Mesendoderm (in vitro differentiated cells): ENCODE measurements around the gene SLMAP.

Experiments used
- DNase-seq: peaks from one replicate; pipeline ENCODE4 v3.0.0; 2013
- H2AK5ac ChIP-seq: 2 replicates; pipeline ENCODE4 v1.6.1; 2013; ENCODE audit warnings: low read length, inconsistent platforms
- H2BK120ac ChIP-seq: 2 replicates; pipeline ENCODE4 v1.6.1; 2013; ENCODE audit warnings: low read depth, mild to moderate bottlenecking, low read length, moderate library complexity, mixed read lengths
- H2BK15ac ChIP-seq: replicated peaks from 2 replicates; pipeline ENCODE4 v1.6.1; 2013; ENCODE audit warnings: low read depth, mild to moderate bottlenecking, moderate library complexity
- H2BK5ac ChIP-seq: 2 replicates; pipeline ENCODE4 v1.6.1; 2013; ENCODE audit warnings: low read length, inconsistent platforms
- H3K18ac ChIP-seq: 2 replicates; pipeline ENCODE4 v1.6.1; 2013; ENCODE audit warnings: mild to moderate bottlenecking, low read length, mixed read lengths
- H3K23ac ChIP-seq: one replicate; pipeline ENCODE4 v1.6.1; 2013; ENCODE audit warnings: low read length
- H3K27ac ChIP-seq: 2 replicates; pipeline ENCODE4 v1.5.1; 2013; ENCODE audit warnings: low read depth, mild to moderate bottlenecking, inconsistent platforms, low read length, moderate library complexity
- H3K27me3 ChIP-seq: 2 replicates; pipeline ENCODE4 v1.6.1; 2013; ENCODE audit warnings: low read length, control low read depth, mild to moderate bottlenecking, inconsistent platforms; ENCODE audit not compliant: insufficient read depth, poor library complexity
- H3K36me3 ChIP-seq: 2 replicates; pipeline ENCODE4 v1.6.1; 2013; ENCODE audit warnings: low read length, inconsistent platforms; ENCODE audit not compliant: control insufficient read depth, insufficient read depth
- H3K4ac ChIP-seq: one replicate; pipeline ENCODE4 v1.6.1; 2013; ENCODE audit warnings: low read depth, mild to moderate bottlenecking, low read length, moderate library complexity
- H3K4me1 ChIP-seq: 2 replicates; pipeline ENCODE4 v1.6.1; 2013; ENCODE audit warnings: low read depth, low read length, inconsistent platforms; ENCODE audit not compliant: control insufficient read depth
- H3K4me2 ChIP-seq: 2 replicates; pipeline ENCODE4 v1.6.1; 2013; ENCODE audit warnings: low read length
- H3K4me3 ChIP-seq: 2 replicates; pipeline ENCODE4 v1.5.1; 2013; ENCODE audit warnings: mild to moderate bottlenecking, low read length
- H3K56ac ChIP-seq: one replicate; pipeline ENCODE4 v1.6.1; 2013; ENCODE audit warnings: low read length
- H3K79me1 ChIP-seq: 2 replicates; pipeline ENCODE4 v1.6.1; 2013; ENCODE audit warnings: low read length, inconsistent platforms
- H3K79me2 ChIP-seq: 2 replicates; pipeline ENCODE4 v1.6.1; 2013; ENCODE audit warnings: mild to moderate bottlenecking, low read length; ENCODE audit not compliant: control insufficient read depth, insufficient read depth
- H3K9ac ChIP-seq: 2 replicates; pipeline ENCODE4 v1.6.1; 2013; ENCODE audit warnings: low read length, inconsistent platforms
- H4K5ac ChIP-seq: one replicate; pipeline ENCODE4 v1.6.1; 2013; ENCODE audit warnings: low read length
- H4K8ac ChIP-seq: one replicate; pipeline ENCODE4 v1.6.1; 2013; ENCODE audit warnings: low read depth, mild to moderate bottlenecking, control low read depth, low read length, moderate library complexity
- WGBS: extraction: QIAGEN DNeasy Blood & Tissue Kit; methylation state at CpG from one replicate; pipeline ENCODE4 v1.1.7; 2013; ENCODE audit warnings: low lambda C conversion rate, missing lambda C conversion rate; ENCODE audit not compliant: insufficient coverage; ENCODE audit errors: extremely low coverage; 5-methylcytosine and 5-hydroxymethylcytosine counted together

SLMAP gene

DNA sequence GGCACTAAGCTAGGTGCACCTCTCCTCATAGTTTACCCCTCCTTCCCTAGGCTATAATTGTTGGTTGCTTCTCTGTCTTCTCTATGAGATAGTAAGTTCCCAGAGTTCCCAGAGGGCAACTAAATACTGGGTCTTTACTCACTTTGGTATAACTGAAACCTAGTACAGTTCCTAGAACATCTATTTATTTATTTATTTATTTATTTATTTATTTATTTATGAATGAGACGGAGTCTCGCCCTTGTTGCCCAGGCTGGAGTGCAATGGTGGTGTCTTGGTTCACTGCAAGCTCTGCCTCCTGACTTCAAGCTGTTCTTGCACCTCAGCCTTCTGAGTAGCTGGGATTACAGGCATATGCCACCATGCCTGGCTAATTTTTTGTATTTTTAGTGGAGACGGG, 181.0 kb downstream of the SLMAP start:
- H2BK120ac ChIP-seq = no peak overlapping the region
- H3K23ac ChIP-seq = no peak overlapping the region
- no peak overlapping the region for H3K27ac ChIP-seq
- no peaks in the 10 kb centered on the region for H3K4me1 ChIP-seq
- H2BK5ac ChIP-seq = no peak overlapping the region
- H3K4ac ChIP-seq = no peak overlapping the region
- no peaks in the 10 kb centered on the region for H3K79me2 ChIP-seq
- H3K18ac ChIP-seq = no peak overlapping the region
- H4K5ac ChIP-seq = no peak overlapping the region
- H3K79me1 ChIP-seq = no peaks in the 10 kb centered on the region
- H3K4me2 ChIP-seq = no peak overlapping the region
- no peaks in the 10 kb centered on the region for H3K27me3 ChIP-seq
- H3K36me3 ChIP-seq = no peaks in the 10 kb centered on the region
- no CpG with 5 or more reads among the region's 3 CpGs for WGBS
- no peak overlapping the region for H3K9ac ChIP-seq
- no peak overlapping the region for H4K8ac ChIP-seq
- no peak overlapping the region for H2BK15ac ChIP-seq
- no peak overlapping the region for H3K4me3 ChIP-seq
- DNase-seq = no peak
- H2AK5ac ChIP-seq = no peak overlapping the region
- H3K56ac ChIP-seq = no peak overlapping the region

DNA sequence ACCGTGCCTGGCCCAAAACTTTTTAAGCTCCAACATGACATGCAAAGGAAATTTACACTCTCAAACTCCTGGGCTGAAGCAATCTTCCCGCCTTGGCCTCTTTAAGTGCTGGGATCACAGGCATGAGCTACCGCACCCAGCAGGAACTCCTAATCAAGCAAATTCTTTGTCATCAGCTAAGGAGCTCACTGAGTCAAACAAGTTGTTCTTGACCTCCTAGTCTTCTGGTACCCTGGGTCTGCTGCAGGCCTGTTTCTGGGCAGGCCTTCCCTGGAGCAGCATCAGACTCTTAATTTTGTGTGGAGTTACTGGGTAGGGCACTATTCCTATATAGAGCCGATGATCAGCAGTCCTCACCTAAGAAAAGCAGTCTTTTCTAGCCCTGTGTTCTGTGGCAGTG, 183.7 kb downstream of the SLMAP start:
- Histone ChIP-seq H3K4me1 (no peaks in the 10 kb centered on the region), H3K18ac (no peak overlapping the region), H3K79me1 (no peaks in the 10 kb centered on the region), H4K8ac (no peak overlapping the region), H2BK5ac (no peak overlapping the region), H3K4me2 (no peak overlapping the region), H3K23ac (no peak overlapping the region), H3K27me3 (no peaks in the 10 kb centered on the region), H3K27ac (no peak overlapping the region), H2AK5ac (no peak overlapping the region), H3K4me3 (no peak overlapping the region), H2BK120ac (no peak overlapping the region), H3K56ac (peak overlapping the region; percentile 5), H3K4ac (no peak overlapping the region), H3K9ac (no peak overlapping the region), H3K36me3 (no peaks in the 10 kb centered on the region), H4K5ac (no peak overlapping the region), H2BK15ac (no peak overlapping the region), H3K79me2 (no peaks in the 10 kb centered on the region)
- no CpG with 5 or more reads among the region's 4 CpGs for WGBS
- DNase-seq = peak; percentile 84

DNA sequence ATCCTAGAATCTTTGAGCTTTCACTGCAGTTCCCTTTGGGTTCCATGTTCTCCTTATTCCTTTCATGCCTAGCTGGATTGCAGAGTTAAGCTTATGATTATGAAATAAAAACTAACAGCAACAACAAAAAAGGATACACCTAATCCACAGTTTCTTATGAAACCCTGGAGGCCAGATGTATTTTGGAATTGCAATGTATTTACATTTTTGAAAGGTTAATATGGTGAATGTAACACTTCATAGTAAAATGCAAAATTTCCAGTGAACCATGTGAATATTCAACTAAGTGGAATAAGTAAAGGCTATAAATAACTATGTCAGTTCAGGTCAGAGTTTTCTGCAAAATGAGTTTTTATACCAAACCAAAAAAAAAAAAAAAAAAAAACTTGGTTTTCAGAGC, 186.3 kb downstream of the SLMAP start:
- Histone ChIP-seq H3K4me2 (no peak overlapping the region), H3K27ac (no peak overlapping the region), H4K5ac (no peak overlapping the region), H3K27me3 (no peaks in the 10 kb centered on the region), H2BK5ac (no peak overlapping the region), H3K23ac (no peak overlapping the region), H3K4ac (no peak overlapping the region), H3K4me1 (no peaks in the 10 kb centered on the region), H2BK15ac (no peak overlapping the region), H3K79me2 (no peaks in the 10 kb centered on the region), H2BK120ac (no peak overlapping the region), H3K9ac (no peak overlapping the region), H3K79me1 (no peaks in the 10 kb centered on the region), H3K36me3 (no peaks in the 10 kb centered on the region), H4K8ac (no peak overlapping the region), H3K56ac (no peak overlapping the region), H3K4me3 (no peak overlapping the region), H3K18ac (no peak overlapping the region), H2AK5ac (no peak overlapping the region)
- DNase-seq = no peak

DNA sequence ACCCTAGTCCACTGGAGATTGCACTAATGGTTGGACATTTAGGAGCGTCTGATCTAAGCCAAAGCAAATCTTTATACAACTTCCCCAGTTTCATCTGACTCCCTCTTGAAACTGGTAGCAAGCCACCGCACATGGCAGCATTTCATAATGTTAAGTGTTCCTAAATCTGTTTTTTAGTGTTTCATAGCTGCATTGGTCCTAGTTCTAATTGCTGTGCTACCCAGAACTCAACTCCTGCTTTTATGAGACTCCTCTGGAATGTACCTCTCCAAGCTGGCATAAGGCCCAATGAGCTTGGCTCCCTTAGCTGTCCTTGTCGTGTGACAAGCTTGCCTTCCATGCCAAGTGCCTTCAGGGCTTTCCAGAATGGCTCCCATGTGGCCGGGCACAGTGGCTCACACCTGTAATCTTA, 186.8 kb downstream of the SLMAP start:
- Histone ChIP-seq H2BK5ac (no peak overlapping the region), H4K5ac (no peak overlapping the region), H3K79me1 (no peaks in the 10 kb centered on the region), H3K36me3 (no peaks in the 10 kb centered on the region), H3K4ac (no peak overlapping the region), H3K4me2 (no peak overlapping the region), H2AK5ac (no peak overlapping the region), H3K27ac (no peak overlapping the region), H3K56ac (no peak overlapping the region), H3K4me3 (no peak overlapping the region), H2BK120ac (no peak overlapping the region), H3K4me1 (no peaks in the 10 kb centered on the region), H2BK15ac (no peak overlapping the region), H3K79me2 (no peaks in the 10 kb centered on the region), H3K9ac (no peak overlapping the region), H3K27me3 (no peaks in the 10 kb centered on the region), H3K23ac (no peak overlapping the region), H4K8ac (no peak overlapping the region), H3K18ac (no peak overlapping the region)
- DNase-seq = no peak
- no CpG with 5 or more reads among the region's 4 CpGs for WGBS

DNA sequence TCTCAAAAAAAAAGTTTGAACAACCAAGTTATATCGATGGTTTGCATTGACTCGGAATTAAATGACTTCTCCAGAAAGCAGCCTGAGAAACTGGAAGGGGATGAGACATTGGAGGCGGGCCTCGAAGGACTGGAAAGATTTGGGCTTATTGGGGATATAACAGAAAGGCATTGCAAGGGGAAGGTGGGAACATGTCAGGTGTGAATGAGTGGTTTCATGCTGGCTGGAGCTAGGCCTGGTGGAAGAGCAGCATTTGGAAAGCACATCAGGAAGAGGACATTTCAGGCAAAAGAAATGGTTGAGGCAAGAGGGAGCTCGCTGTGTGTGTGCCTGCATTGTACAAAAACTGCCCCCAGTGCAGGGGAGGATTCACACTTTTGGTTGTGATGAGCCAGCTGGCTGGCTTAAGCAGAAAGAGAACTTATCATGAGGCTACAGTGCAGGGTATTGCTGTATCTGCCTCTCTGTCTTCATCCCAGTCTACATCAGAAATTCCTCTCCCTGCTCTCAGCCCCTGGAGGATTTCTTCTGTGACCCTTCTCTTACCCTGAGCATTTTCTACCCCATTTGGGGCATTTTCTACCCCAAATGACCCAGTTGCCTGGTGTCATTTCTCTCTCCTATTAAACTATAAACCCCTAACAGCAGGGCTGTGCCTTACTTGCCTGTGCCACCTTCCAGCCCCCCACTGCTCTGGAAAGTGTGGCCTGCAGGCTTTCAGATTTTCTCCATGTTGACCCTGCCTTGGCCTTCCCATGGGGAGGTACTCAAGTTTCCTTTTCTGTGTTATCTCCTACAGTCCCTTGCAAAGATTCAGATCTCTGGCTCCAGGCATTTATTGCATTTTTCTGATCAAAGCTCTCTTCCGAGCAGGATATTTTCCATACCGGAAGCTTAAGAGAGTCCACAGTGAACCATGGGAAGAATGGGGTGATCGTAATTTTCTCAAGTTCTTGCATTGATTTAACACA, 187.7 kb downstream of the SLMAP start:
- no CpG with 5 or more reads among the region's 8 CpGs for WGBS

DNA sequence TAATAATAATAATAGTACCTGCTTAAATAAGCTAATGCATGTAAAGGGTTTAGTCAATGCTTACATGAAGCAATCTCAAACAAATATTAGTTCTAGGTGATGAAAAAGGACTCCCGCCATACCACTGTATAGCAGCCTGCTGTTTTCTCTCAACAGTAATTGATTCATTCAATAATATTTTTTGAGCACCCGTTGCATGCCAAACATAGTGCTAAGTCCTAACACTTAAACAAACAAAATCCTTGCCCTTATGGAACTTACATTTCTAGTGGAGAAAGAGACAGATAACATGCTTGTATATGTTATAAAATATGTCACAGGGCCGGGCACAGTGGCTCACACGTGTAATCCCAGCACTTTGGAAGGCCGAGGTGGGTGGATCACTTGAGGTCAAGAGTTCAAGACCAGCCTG, 190.9 kb downstream of the SLMAP start:
- Histone ChIP-seq H2AK5ac (no peak overlapping the region), H3K79me1 (no peaks in the 10 kb centered on the region), H3K4ac (no peak overlapping the region), H4K5ac (no peak overlapping the region), H3K18ac (no peak overlapping the region), H3K79me2 (no peaks in the 10 kb centered on the region), H3K27ac (no peak overlapping the region), H3K36me3 (no peaks in the 10 kb centered on the region), H3K27me3 (no peaks in the 10 kb centered on the region), H3K4me2 (no peak overlapping the region), H3K4me3 (no peak overlapping the region), H2BK5ac (no peak overlapping the region), H2BK15ac (no peak overlapping the region), H3K23ac (no peak overlapping the region), H3K56ac (no peak overlapping the region), H3K4me1 (peaks cover 8% of the 10 kb centered on the region), H3K9ac (no peak overlapping the region), H4K8ac (no peak overlapping the region), H2BK120ac (no peak overlapping the region)
- no peak for DNase-seq
- no CpG with 5 or more reads among the region's 5 CpGs for WGBS

More for the DNA sequence above, 187.7 kb downstream of the SLMAP start:
- no peak overlapping the region for H2BK5ac ChIP-seq
- H3K4me1 ChIP-seq = peaks cover 6% of the 10 kb centered on the region
- no peaks in the 10 kb centered on the region for H3K79me1 ChIP-seq
- no peak overlapping the region for H3K4me2 ChIP-seq
- no peak overlapping the region for H4K8ac ChIP-seq
- H3K79me2 ChIP-seq = no peaks in the 10 kb centered on the region
- no peak overlapping the region for H3K4ac ChIP-seq
- H2BK15ac ChIP-seq = no peak overlapping the region
- no peak overlapping the region for H2AK5ac ChIP-seq
- no peaks in the 10 kb centered on the region for H3K27me3 ChIP-seq
- no peak overlapping the region for H3K18ac ChIP-seq
- H3K36me3 ChIP-seq = no peaks in the 10 kb centered on the region
- H4K5ac ChIP-seq = no peak overlapping the region
- H3K56ac ChIP-seq = no peak overlapping the region
- no peak overlapping the region for H3K23ac ChIP-seq
- H3K9ac ChIP-seq = no peak overlapping the region
- DNase-seq = no peak
- H3K27ac ChIP-seq = no peak overlapping the region
- H2BK120ac ChIP-seq = no peak overlapping the region
- no peak overlapping the region for H3K4me3 ChIP-seq
